Mucosa of stomach (tissue), 1 donor: ENCODE results near the gene SEMA6A.

ENCODE experiments used
- H3K27me3 ChIP-seq: one replicate; pipeline ENCODE4 v1.7.0; 2013; ENCODE audit warnings: mild to moderate bottlenecking, low read length; ENCODE audit not compliant: control insufficient read depth, insufficient read depth
- H3K36me3 ChIP-seq: one replicate; pipeline ENCODE4 v1.7.0; 2013; ENCODE audit warnings: low read length; ENCODE audit not compliant: control insufficient read depth, insufficient read depth
- H3K4me1 ChIP-seq: one replicate; pipeline ENCODE4 v1.7.0; 2013; ENCODE audit warnings: mild to moderate bottlenecking, low read length; ENCODE audit not compliant: control insufficient read depth, insufficient read depth
- H3K4me3 ChIP-seq: one replicate; pipeline ENCODE4 v1.7.0; 2013; ENCODE audit warnings: low read length
- H3K9ac ChIP-seq: one replicate; pipeline ENCODE4 v1.7.0; 2013; ENCODE audit warnings: mild to moderate bottlenecking, low read length, moderate library complexity
- H3K9me3 ChIP-seq: one replicate; pipeline ENCODE4 v1.7.0; 2013; ENCODE audit warnings: mild to moderate bottlenecking, low read length, moderate library complexity; ENCODE audit not compliant: control insufficient read depth
- donor health status: Pancreatic carcinoma.

SEMA6A gene

GRCh38 chr5:116509483-116510244 lies 65.0 kb downstream of the SEMA6A start:
- H3K4me1 ChIP-seq, result peaks cover 10% of the 10 kb centered on the region
- H3K9ac ChIP-seq, result no peak overlapping the region
- H3K4me3 ChIP-seq, result no peak overlapping the region
- H3K27me3 ChIP-seq, result no peaks in the 10 kb centered on the region
- no peaks in the 10 kb centered on the region for H3K36me3 ChIP-seq
- H3K9me3 ChIP-seq, result no peaks in the 10 kb centered on the region

- Histone ChIP-seq H3K27me3 (no peaks in the 10 kb centered on the region), H3K9me3 (no peaks in the 10 kb centered on the region), H3K9ac (no peak overlapping the region), H3K4me3 (no peak overlapping the region), H3K36me3 (no peaks in the 10 kb centered on the region), H3K4me1 (peaks cover 10% of the 10 kb centered on the region)
These were observed 65.8 kb downstream of the SEMA6A start for GRCh38 chr5:116508835-116509234.

GRCh38 chr5:116507941-116508655 lies 66.5 kb downstream of the SEMA6A start:
- H3K9ac ChIP-seq, result no peak overlapping the region
- no peaks in the 10 kb centered on the region for H3K36me3 ChIP-seq
- no peaks in the 10 kb centered on the region for H3K9me3 ChIP-seq
- no peaks in the 10 kb centered on the region for H3K27me3 ChIP-seq
- no peak overlapping the region for H3K4me3 ChIP-seq
- peaks cover 10% of the 10 kb centered on the region for H3K4me1 ChIP-seq

- Histone ChIP-seq H3K9ac (no peak overlapping the region), H3K4me1 (peaks cover 10% of the 10 kb centered on the region), H3K36me3 (no peaks in the 10 kb centered on the region), H3K4me3 (no peak overlapping the region), H3K9me3 (no peaks in the 10 kb centered on the region), H3K27me3 (no peaks in the 10 kb centered on the region)
These were observed 67.5 kb downstream of the SEMA6A start for GRCh38 chr5:116507051-116507537.

- Histone ChIP-seq H3K4me3 (no peak overlapping the region), H3K27me3 (no peaks in the 10 kb centered on the region), H3K4me1 (peaks cover 10% of the 10 kb centered on the region)
These were observed 68.1 kb downstream of the SEMA6A start for GRCh38 chr5:116506488-116506887.

GRCh38 chr5:116504593-116505166 lies 69.9 kb downstream of the SEMA6A start:
- Histone ChIP-seq H3K9ac (no peak overlapping the region), H3K36me3 (no peaks in the 10 kb centered on the region), H3K27me3 (no peaks in the 10 kb centered on the region), H3K4me1 (no peaks in the 10 kb centered on the region), H3K4me3 (no peak overlapping the region), H3K9me3 (no peaks in the 10 kb centered on the region)

More at GRCh38 chr5:116506488-116506887, 68.1 kb downstream of the SEMA6A start:
- H3K9ac ChIP-seq, result no peak overlapping the region
- H3K9me3 ChIP-seq, result no peaks in the 10 kb centered on the region
- H3K36me3 ChIP-seq, result no peaks in the 10 kb centered on the region

- H3K27me3 ChIP-seq, result no peaks in the 10 kb centered on the region
- no peak overlapping the region for H3K9ac ChIP-seq
- H3K4me3 ChIP-seq, result no peak overlapping the region
- H3K4me1 ChIP-seq, result no peaks in the 10 kb centered on the region
- H3K9me3 ChIP-seq, result no peaks in the 10 kb centered on the region
- no peaks in the 10 kb centered on the region for H3K36me3 ChIP-seq
These were observed 72.0 kb downstream of the SEMA6A start for GRCh38 chr5:116502616-116503015.

GRCh38 chr5:116502138-116502537 lies 72.5 kb downstream of the SEMA6A start:
- Histone ChIP-seq H3K9ac (no peak overlapping the region), H3K9me3 (no peaks in the 10 kb centered on the region), H3K27me3 (no peaks in the 10 kb centered on the region), H3K36me3 (no peaks in the 10 kb centered on the region), H3K4me1 (no peaks in the 10 kb centered on the region), H3K4me3 (no peak overlapping the region)

- Histone ChIP-seq H3K4me3 (no peak overlapping the region), H3K9me3 (no peaks in the 10 kb centered on the region), H3K27me3 (no peaks in the 10 kb centered on the region), H3K9ac (no peak overlapping the region), H3K4me1 (no peaks in the 10 kb centered on the region), H3K36me3 (no peaks in the 10 kb centered on the region)
These were observed 76.0 kb downstream of the SEMA6A start for GRCh38 chr5:116498503-116499048.

GRCh38 chr5:116497631-116498030 lies 77.0 kb downstream of the SEMA6A start:
- Histone ChIP-seq H3K36me3 (no peaks in the 10 kb centered on the region), H3K4me3 (no peak overlapping the region), H3K9ac (no peak overlapping the region), H3K27me3 (no peaks in the 10 kb centered on the region), H3K4me1 (no peaks in the 10 kb centered on the region), H3K9me3 (no peaks in the 10 kb centered on the region)

- Histone ChIP-seq H3K36me3 (no peaks in the 10 kb centered on the region), H3K4me1 (no peaks in the 10 kb centered on the region), H3K9me3 (no peaks in the 10 kb centered on the region), H3K27me3 (no peaks in the 10 kb centered on the region), H3K4me3 (no peak overlapping the region), H3K9ac (no peak overlapping the region)
These were observed 78.8 kb downstream of the SEMA6A start for GRCh38 chr5:116495786-116496357.
